Aorta (tissue), 5 donors: ENCODE data around the gene PPP2R5E. TPM values are rescaled to one million over a fixed set of nuclear protein-coding genes. Genes with fewer than 3 reads are reported as not detected.

Experiments
- ATAC-seq: fragments of 200-7000 bp; cut with Tn5 transposase; one replicate; pipeline ENCODE4 v1.9.1; 2022; ENCODE audit warnings: moderate library complexity; ENCODE audit not compliant: low FRiP score
- DNase-seq, 2 donors: peaks; one replicate each; pipeline ENCODE4 v3.0.0-alpha.2; 2020
- H3K27ac ChIP-seq, 2 donors: one replicate each; pipeline ENCODE4 v1.5.1; 2013; ENCODE audit warnings: low read length in 2 of 2, mild to moderate bottlenecking in 2 of 2, moderate library complexity in 2 of 2, control low read depth in 1 of 2, inconsistent platforms in 1 of 2, low read depth in 1 of 2
- H3K27me3 ChIP-seq, 2 donors: one replicate each; pipeline ENCODE4 v1.6.1; 2013; ENCODE audit warnings: control low read depth in 1 of 2, low read length in 1 of 2, mild to moderate bottlenecking in 1 of 2, moderate library complexity in 1 of 2; ENCODE audit not compliant: insufficient read depth in 2 of 2, control insufficient read depth in 1 of 2
- H3K36me3 ChIP-seq, 2 donors: one replicate each; pipeline ENCODE4 v1.6.1; 2013; ENCODE audit warnings: control low read depth in 1 of 2, low read length in 1 of 2, mild to moderate bottlenecking in 1 of 2; ENCODE audit not compliant: insufficient read depth in 2 of 2, control insufficient read depth in 1 of 2
- H3K4me1 ChIP-seq, 2 donors: one replicate each; pipeline ENCODE4 v1.6.1; 2013; ENCODE audit warnings: low read length in 2 of 2, control low read depth in 1 of 2, mild to moderate bottlenecking in 1 of 2, moderate library complexity in 1 of 2; ENCODE audit not compliant: insufficient read depth in 2 of 2, control insufficient read depth in 1 of 2
- H3K4me3 ChIP-seq, 2 donors: one replicate each; pipeline ENCODE4 v1.5.1; 2013; ENCODE audit warnings: low read length in 2 of 2, control low read depth in 1 of 2, mild to moderate bottlenecking in 1 of 2
- H3K9me3 ChIP-seq: one replicate; pipeline ENCODE4 v1.6.1; 2013; ENCODE audit warnings: mild to moderate bottlenecking, low read length; ENCODE audit not compliant: control insufficient read depth
- WGBS, 2 donors: extraction: QIAGEN DNeasy Blood & Tissue Kit; methylation state at CpG; one replicate each; pipeline ENCODE4 v1.1.7; 2013; 5-methylcytosine and 5-hydroxymethylcytosine counted together
- intact Hi-C, 2 donors: fragments of 100-400 bp; cut with DNase I; formaldehyde crosslinking; loops; one replicate each; pipeline versions ENCODE4 v1.14.2 to v1.15.0; 2022
- polyA plus RNA-seq, 2 donors: library from polyadenylated mRNA; stranded (reverse); fragments of 200-250 nt; gene quantifications; one replicate each; pipeline ENCODE4 v1.2.3, GENCODE V29; 2013
- total RNA-seq, 2 donors: library from RNA; stranded (reverse); fragmentation: NEBNext Ultra II Directional; extraction: Animal tissue kit (Norgen Biotek cat#: 25700); gene quantifications; one replicate each; pipeline ENCODE4 v1.2.1, GENCODE V29; 2021
- donor health status: healthy with polysubstance abuse.
- donor health status: Bipolar disorder and iron deficiency.
- donor health status: DM: no; HTN: no; CAD: no.
- donor health status: DM: no; HTN: no; CAD: no.
- donor health status: DM: yes; HTN: yes; CAD: no.

Gene PPP2R5E
- total and polyA plus RNA-seq, 4 donors, result 11.0 to 42.1 (median 25.1) TPM

GRCh38 chr14:63454863-63455622 is 88.1 kb downstream of the PPP2R5E start:
- ATAC-seq, result peak; percentile 56
- Histone ChIP-seq H3K27me3 (no peaks in the 10 kb centered on the region), H3K4me1 (peaks cover 0 to 3% of the 10 kb centered on the region in 2 donors), H3K27ac (no peak overlapping the region), H3K36me3 (no peaks in the 10 kb centered on the region), H3K4me3 (no peak overlapping the region), H3K9me3 (no peaks in the 10 kb centered on the region)
- no peak for DNase-seq
- 81 to 86% methylated on average over 2 of the region's 2 CpGs for whole genome bisulfite sequencing, 2 donors
- intact Hi-C loops, result no loop called here

GRCh38 chr14:63454436-63454835 is 88.7 kb downstream of the PPP2R5E start:
- no peak for ATAC-seq
- no peaks in the 10 kb centered on the region for H3K4me1 ChIP-seq
- no peak overlapping the region for H3K27ac ChIP-seq
- intact Hi-C loops, result no loop called here
- no peak overlapping the region for H3K4me3 ChIP-seq
- no peak for DNase-seq
- H3K27me3 ChIP-seq, result no peaks in the 10 kb centered on the region
- 88 to 91% methylated on average over 3 of the region's 3 CpGs for WGBS, 2 donors
- H3K9me3 ChIP-seq, result no peaks in the 10 kb centered on the region
- H3K36me3 ChIP-seq, result no peaks in the 10 kb centered on the region

GRCh38 chr14:63453443-63453936 is 89.7 kb downstream of the PPP2R5E start:
- Histone ChIP-seq H3K27me3 (no peaks in the 10 kb centered on the region), H3K9me3 (no peaks in the 10 kb centered on the region), H3K4me3 (no peak overlapping the region), H3K27ac (no peak overlapping the region), H3K4me1 (no peaks in the 10 kb centered on the region), H3K36me3 (no peaks in the 10 kb centered on the region)
- no peak for ATAC-seq
- 66 to 70% methylated on average over 8 of the region's 8 CpGs for WGBS, 2 donors
- no peak for DNase-seq
- intact Hi-C loops, result no loop called here

GRCh38 chr14:63452796-63453195 is 90.4 kb downstream of the PPP2R5E start:
- Histone ChIP-seq H3K27ac (no peak overlapping the region), H3K36me3 (no peaks in the 10 kb centered on the region), H3K9me3 (no peaks in the 10 kb centered on the region), H3K27me3 (no peaks in the 10 kb centered on the region), H3K4me3 (no peak overlapping the region), H3K4me1 (no peaks in the 10 kb centered on the region)
- WGBS, 2 donors, result 91% methylated on average over 3 of the region's 3 CpGs
- ATAC-seq (no peak), DNase-seq (no peak)
- intact Hi-C loops, result no loop called here

GRCh38 chr14:63448841-63449240 is 94.3 kb downstream of the PPP2R5E start:
- ATAC-seq (no peak), DNase-seq (no peak)
- H3K27me3 ChIP-seq, result no peaks in the 10 kb centered on the region
- no peak overlapping the region for H3K27ac ChIP-seq
- H3K9me3 ChIP-seq, result no peaks in the 10 kb centered on the region
- no peak overlapping the region for H3K4me3 ChIP-seq
- H3K36me3 ChIP-seq, result peaks cover 0 to 1% of the 10 kb centered on the region in 2 donors
- peaks cover 1 to 4% of the 10 kb centered on the region in 2 donors for H3K4me1 ChIP-seq
- intact Hi-C loops, result no loop called here
- 98% methylated on average over 3 of the region's 3 CpGs for WGBS, 2 donors

GRCh38 chr14:63444588-63444987 is 98.6 kb downstream of the PPP2R5E start:
- Histone ChIP-seq H3K4me1 (peaks cover 1 to 8% of the 10 kb centered on the region in 2 donors), H3K36me3 (peaks cover 0 to 2% of the 10 kb centered on the region in 2 donors), H3K27ac (no peak overlapping the region), H3K9me3 (no peaks in the 10 kb centered on the region), H3K4me3 (no peak overlapping the region), H3K27me3 (no peaks in the 10 kb centered on the region)
- ATAC-seq (no peak), DNase-seq (no peak)
- WGBS, 2 donors, result 74 to 77% methylated on average over 1 of the region's 1 CpG
- intact Hi-C loops, result no loop called here

- H3K27me3 ChIP-seq, result no peaks in the 10 kb centered on the region
- H3K4me1 ChIP-seq, result peaks cover 1 to 8% of the 10 kb centered on the region in 2 donors
- intact Hi-C loops, result no loop called here
- no peak overlapping the region for H3K4me3 ChIP-seq
- no peak for ATAC-seq
- no peak for DNase-seq
- WGBS, 2 donors, result 91 to 96% methylated on average over 3 of the region's 3 CpGs
- H3K27ac ChIP-seq, result no peak overlapping the region
- no peaks in the 10 kb centered on the region for H3K9me3 ChIP-seq
- H3K36me3 ChIP-seq, result peaks cover 0 to 2% of the 10 kb centered on the region in 2 donors
These were observed 99.2 kb downstream of the PPP2R5E start for GRCh38 chr14:63443988-63444387.

GRCh38 chr14:63443361-63443760 is 99.8 kb downstream of the PPP2R5E start:
- Histone ChIP-seq H3K36me3 (peaks cover 0 to 2% of the 10 kb centered on the region in 2 donors), H3K27me3 (no peaks in the 10 kb centered on the region), H3K27ac (no peak overlapping the region), H3K4me1 (peaks cover 2 to 10% of the 10 kb centered on the region in 2 donors), H3K9me3 (no peaks in the 10 kb centered on the region), H3K4me3 (no peak overlapping the region)
- ATAC-seq, result no peak
- intact Hi-C loops, result no loop called here
- DNase-seq, result no peak
- 97 to 98% methylated on average over 3 of the region's 3 CpGs for WGBS, 2 donors
